Gastroesophageal sphincter (tissue), 4 donors: ENCODE results near the gene LIPC. TPM values are rescaled to one million over a fixed set of nuclear protein-coding genes. Genes with fewer than 3 reads are reported as not detected.

Experiments used
- ATAC-seq: fragments of 150-250 bp; one replicate; pipeline ENCODE4 v1.9.1; 2016; ENCODE audit warnings: mild to moderate bottlenecking, moderate library complexity
- H3K27ac ChIP-seq, 4 donors: fragments of 200-600 bp; sonication (generic) in 3 of 4; 1 replicate in 3 of 4; 2 replicates in 1 of 4; pipeline ENCODE4 v1.5.1; 2016 to 2019
- H3K27me3 ChIP-seq: fragments of 200-600 bp; sonication (generic); one replicate; pipeline ENCODE4 v1.5.1; 2019
- H3K36me3 ChIP-seq, 2 donors: fragments of 200-600 bp; sonication (generic); one replicate each; pipeline ENCODE4 v1.5.1; 2019; ENCODE audit warnings: control low read depth in 1 of 2
- H3K4me1 ChIP-seq, 3 donors: fragments of 200-600 bp; sonication (generic); 1 replicate in 2 of 3; 2 replicates in 1 of 3; pipeline ENCODE4 v1.5.1; 2016 to 2019; ENCODE audit warnings: control low read depth in 2 of 3
- H3K4me3 ChIP-seq, 2 donors: fragments of 200-600 bp; sonication (generic); one replicate each; pipeline ENCODE4 v1.5.1; 2019; ENCODE audit warnings: mild to moderate bottlenecking in 1 of 2, moderate library complexity in 1 of 2
- H3K9me3 ChIP-seq, 3 donors: fragments of 200-600 bp; sonication (generic); one replicate each; pipeline ENCODE4 v1.5.1; 2017 to 2019; ENCODE audit warnings: control low read depth in 2 of 3
- CTCF ChIP-seq, 4 experiments: fragments of 200-600 bp in 2 of 4; fragments of 450-650 bp in 2 of 4; sonication (generic) in 1 of 4; IDR thresholded peaks; one replicate each; pipeline ENCODE4 v1.5.1; 2017 to 2019; ENCODE audit warnings: antibody characterized with exemption in 4 of 4, mild to moderate bottlenecking in 2 of 4, moderate library complexity in 2 of 4
- EP300 ChIP-seq: sonication (generic); formaldehyde crosslinking; IDR thresholded peaks from one replicate; pipeline ENCODE4 v1.6.1; 2017; ENCODE audit warnings: antibody characterized with exemption, mild to moderate bottlenecking
- POLR2A ChIP-seq, 2 donors: fragments of 450-650 bp; IDR thresholded peaks; one replicate each; pipeline ENCODE4 v1.6.1; 2017; ENCODE audit warnings: antibody characterized with exemption in 2 of 2, mild to moderate bottlenecking in 2 of 2, moderate library complexity in 1 of 2
- POLR2AphosphoS5 ChIP-seq: sonication (generic); formaldehyde crosslinking; IDR thresholded peaks from one replicate; pipeline ENCODE4 v1.6.1; 2017; ENCODE audit warnings: antibody characterized with exemption
- WGBS, 2 donors: methylation state at CpG; one replicate each; pipeline ENCODE4 v1.1.5; 2018; ENCODE audit warnings: low coverage in 1 of 2; 5-methylcytosine and 5-hydroxymethylcytosine counted together
- total RNA-seq, 4 donors: library from RNA; depleted of rRNA; stranded (reverse); fragments of >200 nt; gene quantifications; one replicate each; pipeline ENCODE4 v1.1.0, GENCODE V29; 2016

The LIPC gene
- total RNA-seq, 4 donors from 2014 or later, result 0.32 to 0.50 TPM; not detected in 2

GRCh38 chr15:58448906-58449305, 17.1 kb downstream of the LIPC start:
- no peak for ATAC-seq
- Histone ChIP-seq H3K27ac (no peak overlapping the region), H3K9me3 (no peaks in the 10 kb centered on the region), H3K4me3 (no peak overlapping the region), H3K4me1 (peaks cover 0 to 9% (median 0%) of the 10 kb centered on the region in 3 donors), H3K36me3 (no peaks in the 10 kb centered on the region), H3K27me3 (no peaks in the 10 kb centered on the region)
- WGBS, 2 donors, result 85 to 89% methylated on average over 7 of the region's 10 CpGs
- no peak for TF ChIP-seq POLR2AphosphoS5
- no peak for TF ChIP-seq CTCF (IDR thresholded peaks at IDR 0.05)
- no peak for TF ChIP-seq EP300
- TF ChIP-seq POLR2A (IDR thresholded peaks at IDR 0.05), result no peak

GRCh38 chr15:58451826-58452225, 20.0 kb downstream of the LIPC start:
- Histone ChIP-seq H3K4me1 (peaks cover 0 to 9% (median 0%) of the 10 kb centered on the region in 3 donors), H3K27ac (no peak overlapping the region), H3K4me3 (no peak overlapping the region), H3K36me3 (no peaks in the 10 kb centered on the region), H3K9me3 (no peaks in the 10 kb centered on the region), H3K27me3 (no peaks in the 10 kb centered on the region)
- WGBS, 2 donors, result 80 to 83% methylated on average over 2 to 6 of the region's 6 CpGs
- no peak for TF ChIP-seq EP300
- no peak for TF ChIP-seq POLR2AphosphoS5
- TF ChIP-seq CTCF (IDR thresholded peaks at IDR 0.05), result no peak
- no peak for ATAC-seq

- WGBS, 2 donors, result 96% methylated on average over 3 of the region's 4 CpGs; no CpG with 5 or more reads in 1 of the 2 donors
- no peaks in the 10 kb centered on the region for H3K27me3 ChIP-seq
- no peak for TF ChIP-seq EP300
- TF ChIP-seq CTCF (IDR thresholded peaks at IDR 0.05), result no peak
- TF ChIP-seq POLR2AphosphoS5, result no peak
- TF ChIP-seq POLR2A (IDR thresholded peaks at IDR 0.05), result no peak
These were observed 21.0 kb downstream of the LIPC start for GRCh38 chr15:58452775-58453174.

DNA sequence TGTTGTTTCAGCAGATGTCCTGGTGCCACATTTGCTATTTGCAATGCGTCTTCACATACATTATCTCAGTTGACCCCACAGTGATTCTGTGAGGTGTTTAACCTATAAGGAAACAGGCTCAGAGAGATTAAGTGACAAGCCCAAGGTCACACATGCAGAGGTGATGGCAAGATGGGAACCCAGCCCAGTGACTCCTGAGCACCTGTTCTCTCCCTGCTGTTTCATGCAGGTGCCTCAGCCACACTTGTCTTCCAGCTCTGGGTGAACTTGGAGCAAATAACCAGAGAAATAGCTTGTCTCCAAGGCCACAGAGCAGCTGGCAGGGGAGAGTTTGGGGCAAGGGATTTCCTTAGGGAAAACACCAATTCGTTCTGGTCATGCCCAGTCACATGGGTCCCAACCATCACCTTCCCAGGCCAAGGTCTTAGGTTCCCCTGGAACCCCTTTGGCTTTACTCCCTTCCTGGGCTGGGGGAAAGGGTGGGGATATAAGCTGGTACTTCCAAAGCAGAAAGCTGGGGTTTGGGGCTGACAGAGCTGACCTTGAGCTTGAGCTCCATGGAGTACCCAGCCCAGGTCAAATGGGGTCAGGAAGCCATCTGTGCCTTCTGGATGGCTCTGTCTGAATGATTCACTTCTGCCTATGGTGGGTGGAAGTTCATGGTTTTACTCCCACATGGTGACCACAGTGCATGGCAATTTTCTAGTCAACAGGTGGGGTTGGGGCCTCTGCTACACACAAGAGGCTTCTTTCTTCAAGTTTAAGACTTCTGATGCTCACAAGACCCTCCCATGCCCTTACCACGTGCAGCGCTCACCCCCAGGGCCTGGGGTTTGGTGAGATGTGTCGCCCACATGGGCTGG, 22.4 kb downstream of the LIPC start:
- no peaks in the 10 kb centered on the region for H3K27me3 ChIP-seq
- no peaks in the 10 kb centered on the region for H3K9me3 ChIP-seq
- ATAC-seq, result no peak
- TF ChIP-seq POLR2A (IDR thresholded peaks at IDR 0.05), result no peak
- TF ChIP-seq POLR2AphosphoS5, result no peak
- no peak for TF ChIP-seq CTCF (IDR thresholded peaks at IDR 0.05)
- no peak for TF ChIP-seq EP300
- H3K36me3 ChIP-seq, result no peaks in the 10 kb centered on the region
- no peak overlapping the region for H3K4me3 ChIP-seq
- peaks cover 0 to 4% (median 0%) of the 10 kb centered on the region in 3 donors for H3K4me1 ChIP-seq
- 63 to 86% methylated on average over 2 to 4 of the region's 5 CpGs for WGBS, 2 donors
- H3K27ac ChIP-seq, result no peak overlapping the region

More at GRCh38 chr15:58452775-58453174, 21.0 kb downstream of the LIPC start:
- ATAC-seq, result no peak
- Histone ChIP-seq H3K4me3 (no peak overlapping the region), H3K36me3 (no peaks in the 10 kb centered on the region), H3K9me3 (no peaks in the 10 kb centered on the region), H3K4me1 (peaks cover 0 to 2% (median 0%) of the 10 kb centered on the region in 3 donors), H3K27ac (no peak overlapping the region)

DNA sequence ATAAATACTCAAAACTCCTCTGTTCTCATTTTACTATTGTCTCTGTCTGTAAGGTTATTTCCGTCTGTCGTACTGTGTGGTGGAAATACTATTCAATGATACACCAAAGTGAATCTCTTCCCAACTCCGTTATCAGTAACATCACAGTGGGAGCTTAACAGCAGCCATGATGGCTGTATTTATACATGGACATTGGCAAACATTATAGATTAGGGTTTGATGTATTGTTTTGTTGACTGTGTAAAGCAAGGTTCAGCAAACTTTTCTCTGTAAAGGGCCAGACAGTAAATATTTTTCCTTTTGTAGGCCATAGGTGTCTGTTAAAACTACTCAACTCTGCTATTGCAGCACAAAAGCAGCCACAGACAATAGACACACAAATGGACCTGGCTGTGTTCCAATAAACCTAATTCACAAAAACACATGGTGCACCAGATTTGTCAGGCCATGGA, 23.2 kb downstream of the LIPC start:
- no peak for TF ChIP-seq POLR2A (IDR thresholded peaks at IDR 0.05)
- no peak for TF ChIP-seq CTCF (IDR thresholded peaks at IDR 0.05)
- 73 to 82% methylated on average over 3 of the region's 3 CpGs for WGBS, 2 donors
- no peaks in the 10 kb centered on the region for H3K36me3 ChIP-seq
- no peak for ATAC-seq
- peaks cover 0 to 12% (median 2%) of the 10 kb centered on the region in 3 donors for H3K4me1 ChIP-seq
- H3K27me3 ChIP-seq, result no peaks in the 10 kb centered on the region
- no peak overlapping the region for H3K27ac ChIP-seq
- H3K9me3 ChIP-seq, result no peaks in the 10 kb centered on the region
- no peak overlapping the region for H3K4me3 ChIP-seq
